T-cell (primary cell): ENCODE data around the gene HSPB1. TPM values are rescaled to one million over a fixed set of nuclear protein-coding genes. Genes with fewer than 3 reads are reported as not detected.

Experiments
- ATAC-seq, 4 experiments: fragments of 200-7000 bp in 3 of 4; fragments of 150-1000 bp in 1 of 4; cut with Tn5 transposase; replicated peaks in 1 of 4; 1 replicate in 3 of 4; 2 replicates in 1 of 4; pipeline ENCODE4 v1.10.0; 2021; ENCODE audit warnings: moderate library complexity in 3 of 4, mild to moderate bottlenecking in 2 of 4, moderate number of reproducible peaks in 1 of 4
- CTCF ChIA-PET, 2 donors: fragments of 300-600 bp; sonication (Branson Sonifier 250); formaldehyde crosslinking; loops; one replicate each; lab custom pipeline; 2022; ENCODE audit warnings: antibody characterized with exemption in 2 of 2; lab: Charles Lee
- POLR2A ChIA-PET, 2 donors: fragments of 300-600 bp; sonication (Branson Sonifier 250); formaldehyde crosslinking; loops; one replicate each; lab custom pipeline; 2022; ENCODE audit warnings: antibody characterized with exemption in 2 of 2; lab: Charles Lee
- DNase-seq, 35 experiments: peaks; one replicate each; pipeline versions ENCODE4 v3.0.0 to v3.0.0-alpha.2; 2013 to 2023
- H3K27ac ChIP-seq: one replicate; pipeline ENCODE4 v1.5.1; 2013; ENCODE audit warnings: low read length
- H3K27me3 ChIP-seq, 2 experiments: replicated peaks in 1 of 2; 1 replicate in 1 of 2; 2 replicates in 1 of 2; pipeline versions ENCODE4 v1.6.1 to v1.7.0; 2013; ENCODE audit warnings: low read length in 1 of 2, mixed read lengths in 1 of 2; ENCODE audit not compliant: control insufficient read depth in 2 of 2, insufficient read depth in 2 of 2; ENCODE audit errors: extremely low read depth in 1 of 2
- H3K36me3 ChIP-seq, 2 donors: 1 replicate in 1 of 2; 2 replicates in 1 of 2; pipeline versions ENCODE4 v1.6.1 to v1.7.0; 2013; ENCODE audit warnings: low read length in 1 of 2; ENCODE audit not compliant: control insufficient read depth in 2 of 2, insufficient read depth in 1 of 2; ENCODE audit errors: extremely low read depth in 1 of 2
- H3K4me1 ChIP-seq, 2 experiments: 1 replicate in 1 of 2; 2 replicates in 1 of 2; pipeline versions ENCODE4 v1.6.1 to v1.7.0; 2013; ENCODE audit warnings: low read length in 2 of 2, mixed read lengths in 1 of 2; ENCODE audit not compliant: insufficient read depth in 2 of 2, control insufficient read depth in 1 of 2; ENCODE audit errors: extremely low read depth in 1 of 2
- H3K4me3 ChIP-seq, 2 donors: 1 replicate in 1 of 2; 2 replicates in 1 of 2; pipeline versions ENCODE4 v1.5.1 to v1.7.0; 2013; ENCODE audit warnings: mild to moderate bottlenecking in 2 of 2, low read length in 1 of 2, moderate library complexity in 1 of 2; ENCODE audit not compliant: control insufficient read depth in 1 of 2; ENCODE audit errors: extremely low read depth in 1 of 2
- H3K9me3 ChIP-seq: 2 replicates; pipeline ENCODE4 v1.7.0; 2013
- H3K27ac Mint-ChIP-seq, 2 donors: one replicate each; pipeline ENCODE4 v1.8.0; 2020 to 2021; ENCODE audit warnings: mild to moderate bottlenecking in 2 of 2, mixed read lengths in 2 of 2
- H3K27me3 Mint-ChIP-seq, 2 donors: one replicate each; pipeline ENCODE4 v1.8.0; 2021 to 2022; ENCODE audit warnings: mixed read lengths in 2 of 2
- H3K36me3 Mint-ChIP-seq: one replicate; pipeline ENCODE4 v1.8.0; 2021; ENCODE audit warnings: mixed read lengths
- H3K4me1 Mint-ChIP-seq, 3 donors: one replicate each; pipeline ENCODE4 v1.8.0; 2020 to 2022; ENCODE audit warnings: mixed read lengths in 3 of 3, mild to moderate bottlenecking in 1 of 3
- H3K4me3 Mint-ChIP-seq, 3 donors: one replicate each; pipeline ENCODE4 v1.8.0; 2020 to 2022; ENCODE audit warnings: mild to moderate bottlenecking in 3 of 3, mixed read lengths in 3 of 3, moderate library complexity in 3 of 3
- H3K9me3 Mint-ChIP-seq, 3 donors: one replicate each; pipeline ENCODE4 v1.8.0; 2020 to 2022; ENCODE audit warnings: mixed read lengths in 3 of 3
- WGBS: methylation state at CpG from one replicate; pipeline ENCODE4 v1.1.5; 2013; ENCODE audit warnings: missing lambda C conversion rate; ENCODE audit not compliant: insufficient coverage; 5-methylcytosine and 5-hydroxymethylcytosine counted together
- total RNA-seq, 35 experiments: library from RNA in 6 of 35; stranded (reverse) in 6 of 35; fragments of 120-200 nt in 1 of 35; gene quantifications; one replicate each; pipeline versions ENCODE4 v1.2.1 to v1.2.4 and lab custom pipeline; 2013 to 2026

HSPB1 gene
- total RNA-seq, 5 donors from 2014 or later (not counting 1 experiment from before 2014, with no cell fraction given): 38.1 to 43.6 (median 40.1) TPM

DNA sequence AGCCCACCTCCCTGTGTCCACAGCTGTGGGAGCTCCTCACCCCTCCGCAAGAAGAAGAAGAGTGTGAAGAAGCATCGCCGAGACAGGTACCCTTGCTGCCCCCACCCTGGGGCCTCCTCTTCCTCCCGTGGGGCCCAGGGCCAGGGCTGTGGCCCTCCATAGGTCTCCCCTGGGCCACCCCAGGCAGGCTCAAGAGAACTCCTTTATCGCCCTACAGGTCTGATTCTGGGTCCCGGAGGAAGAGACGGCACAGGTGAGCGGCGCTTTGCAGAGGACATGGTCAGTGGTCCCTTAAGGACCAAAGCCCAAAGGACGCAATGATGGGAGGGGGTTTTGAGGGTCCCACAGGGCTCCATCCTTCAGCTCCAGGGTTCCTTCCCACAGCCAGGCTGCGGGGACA lies 41.1 kb upstream of the HSPB1 start:
- Mint-ChIP-seq H3K4me3 (no peak overlapping the region), H3K27ac (no peak overlapping the region), H3K9me3 (no peaks in the 10 kb centered on the region), H3K27me3 (peaks cover 33 to 51% of the 10 kb centered on the region in 2 donors), H3K36me3 (no peaks in the 10 kb centered on the region), H3K4me1 (peaks cover 0 to 2% (median 0%) of the 10 kb centered on the region in 3 donors)
- ChIA-PET POLR2A (no interaction called here), CTCF (no interaction called here)
- Histone ChIP-seq H3K9me3 (no peaks in the 10 kb centered on the region), H3K27me3 (peaks cover 0 to 67% of the 10 kb centered on the region in 2 experiments), H3K36me3 (no peaks in the 10 kb centered on the region), H3K4me3 (no peak overlapping the region), H3K27ac (no peak overlapping the region), H3K4me1 (peaks cover 0 to 12% of the 10 kb centered on the region in 2 experiments)
- DNase-seq (no peak), ATAC-seq (no peak)
- 91% methylated on average over 9 of the region's 11 CpGs for WGBS

DNA sequence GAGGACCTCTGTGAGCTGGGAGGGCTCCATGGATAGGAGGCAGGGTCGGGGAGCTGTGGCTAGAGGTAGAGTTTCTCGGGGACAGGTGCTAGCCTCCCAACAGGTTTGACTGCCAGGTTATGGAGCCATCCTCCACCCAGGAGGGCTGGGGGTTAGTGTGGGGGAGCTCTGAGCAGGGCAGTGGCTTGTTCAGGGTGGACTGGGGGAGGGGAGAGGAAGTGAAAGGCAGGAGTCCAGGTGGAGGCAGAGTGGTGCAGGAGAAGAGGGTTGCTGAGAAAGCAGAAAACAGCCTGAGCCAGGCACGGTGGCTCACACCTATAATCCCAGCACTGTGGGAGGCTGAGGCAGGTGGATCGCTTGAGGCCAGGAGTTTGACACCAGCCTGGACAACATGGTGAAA lies 40.5 kb upstream of the HSPB1 start:
- WGBS: no CpG with 5 or more reads among the region's 4 CpGs
- POLR2A ChIA-PET: no interaction called here
- CTCF ChIA-PET: interaction anchor here (0.6 to 0.7 kb wide), 2 partner anchors 59 to 347 kb away, joined by 4 to 5 read pairs; no protein-coding TSS in a partner anchor
- H3K27ac Mint-ChIP-seq: no peak overlapping the region
- Histone ChIP-seq H3K9me3 (no peaks in the 10 kb centered on the region), H3K4me1 (peaks cover 0 to 16% of the 10 kb centered on the region in 2 experiments), H3K4me3 (no peak overlapping the region), H3K36me3 (no peaks in the 10 kb centered on the region), H3K27me3 (peaks cover 0 to 69% of the 10 kb centered on the region in 2 experiments), H3K27ac (no peak overlapping the region)
- H3K4me1 Mint-ChIP-seq: peaks cover 0 to 6% (median 3%) of the 10 kb centered on the region in 3 donors
- no peak for DNase-seq
- H3K9me3 Mint-ChIP-seq: no peaks in the 10 kb centered on the region
- no peaks in the 10 kb centered on the region for H3K36me3 Mint-ChIP-seq
- peaks cover 32 to 53% of the 10 kb centered on the region in 2 donors for H3K27me3 Mint-ChIP-seq
- H3K4me3 Mint-ChIP-seq: no peak overlapping the region
- ATAC-seq: no peak

DNA sequence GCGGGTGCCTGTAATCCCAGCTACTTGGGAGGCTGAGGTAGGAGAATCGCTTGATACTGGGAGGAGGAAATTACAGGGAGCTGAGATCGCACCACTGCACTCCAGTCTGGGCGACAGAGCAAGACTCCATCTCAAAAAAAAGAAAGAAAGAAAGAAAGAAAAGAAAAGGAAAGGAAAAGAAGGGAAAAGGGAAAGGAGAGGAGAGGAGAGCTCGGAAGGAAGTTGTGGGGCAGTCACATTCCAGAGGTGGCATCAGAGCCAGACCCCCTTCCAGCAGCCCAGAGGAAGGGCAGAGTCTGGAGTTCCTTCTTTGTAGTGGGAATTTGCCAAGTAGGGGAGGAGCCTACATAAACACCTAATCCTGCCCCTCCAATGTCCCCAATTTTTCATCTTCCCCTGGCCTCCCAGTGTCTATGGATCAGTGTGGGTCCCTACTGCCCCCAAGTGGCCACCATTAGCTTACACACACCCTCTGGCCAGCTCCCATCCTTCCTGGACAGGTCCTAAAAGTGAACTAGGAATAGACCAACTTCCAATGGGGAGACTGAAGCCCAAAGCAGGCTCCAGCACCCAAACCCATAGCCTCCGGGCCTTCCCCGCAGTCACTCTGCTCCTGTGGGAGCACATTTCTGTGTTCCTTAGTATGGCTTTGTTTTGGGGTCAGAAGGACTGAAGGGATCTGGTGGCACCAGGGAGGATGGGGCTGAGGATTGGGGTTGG lies 39.6 kb upstream of the HSPB1 start:
- Histone ChIP-seq H3K27me3 (peaks cover 0 to 69% of the 10 kb centered on the region in 2 experiments), H3K36me3 (no peaks in the 10 kb centered on the region), H3K4me1 (peaks cover 0 to 19% of the 10 kb centered on the region in 2 experiments), H3K4me3 (no peak overlapping the region), H3K9me3 (no peaks in the 10 kb centered on the region), H3K27ac (no peak overlapping the region)
- 100% methylated on average over 4 of the region's 7 CpGs for WGBS
- Mint-ChIP-seq H3K9me3 (no peaks in the 10 kb centered on the region), H3K27ac (peak overlapping the region in 1 of 2 donors; percentile 52), H3K36me3 (no peaks in the 10 kb centered on the region), H3K27me3 (peaks cover 29 to 51% of the 10 kb centered on the region in 2 donors), H3K4me3 (no peak overlapping the region), H3K4me1 (peaks cover 0 to 8% (median 5%) of the 10 kb centered on the region in 3 donors)
- DNase-seq (peak in 5 of 35 experiments; percentile 15 to 55 (median 26)), ATAC-seq (peak in 3 of 4 experiments; percentile 35 to 52 (median 39))
- ChIA-PET CTCF (interaction anchor here (0.5 to 0.6 kb wide), 3 partner anchors 58 to 177 kb away, joined by 3 to 5 read pairs (median 3); no protein-coding TSS in a partner anchor), POLR2A (no interaction called here)

DNA sequence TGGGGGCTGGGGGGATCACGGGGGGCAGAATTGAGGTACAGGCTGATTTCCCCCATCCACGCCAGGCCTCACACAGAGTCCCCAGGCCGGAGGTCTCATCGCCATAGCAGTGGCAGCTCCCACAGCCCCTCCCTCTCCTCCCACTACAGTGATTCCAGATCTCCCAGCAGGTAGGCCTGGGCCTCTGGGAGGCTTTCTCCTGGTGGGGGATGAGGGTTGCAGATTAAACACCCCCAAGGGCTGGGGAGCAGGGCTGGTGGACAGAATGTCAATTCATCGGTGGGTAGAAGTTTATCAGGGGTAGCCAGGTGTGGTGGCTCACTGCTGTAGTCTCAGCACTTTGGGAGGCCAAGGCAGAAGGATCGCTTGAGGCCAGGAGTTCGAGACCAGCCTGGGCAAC lies 37.2 kb upstream of the HSPB1 start:
- Histone ChIP-seq H3K9me3 (no peaks in the 10 kb centered on the region), H3K4me3 (no peak overlapping the region), H3K27ac (no peak overlapping the region), H3K4me1 (peaks cover 0 to 11% of the 10 kb centered on the region in 2 experiments), H3K27me3 (peaks cover 0 to 65% of the 10 kb centered on the region in 2 experiments), H3K36me3 (no peaks in the 10 kb centered on the region)
- CTCF ChIA-PET: interaction anchor here in 1 of 2 donors (0.7 kb wide), 1 partner anchor 72 kb away, joined by 3 read pairs; no protein-coding TSS in a partner anchor
- no peak overlapping the region for H3K4me3 Mint-ChIP-seq
- no peaks in the 10 kb centered on the region for H3K9me3 Mint-ChIP-seq
- peaks cover 0 to 10% (median 10%) of the 10 kb centered on the region in 3 donors for H3K4me1 Mint-ChIP-seq
- no CpG with 5 or more reads among the region's 7 CpGs for WGBS
- no peak overlapping the region for H3K27ac Mint-ChIP-seq
- peaks cover 36 to 53% of the 10 kb centered on the region in 2 donors for H3K27me3 Mint-ChIP-seq
- H3K36me3 Mint-ChIP-seq: no peaks in the 10 kb centered on the region
- POLR2A ChIA-PET: no interaction called here
- DNase-seq: no peak
- ATAC-seq: no peak

DNA sequence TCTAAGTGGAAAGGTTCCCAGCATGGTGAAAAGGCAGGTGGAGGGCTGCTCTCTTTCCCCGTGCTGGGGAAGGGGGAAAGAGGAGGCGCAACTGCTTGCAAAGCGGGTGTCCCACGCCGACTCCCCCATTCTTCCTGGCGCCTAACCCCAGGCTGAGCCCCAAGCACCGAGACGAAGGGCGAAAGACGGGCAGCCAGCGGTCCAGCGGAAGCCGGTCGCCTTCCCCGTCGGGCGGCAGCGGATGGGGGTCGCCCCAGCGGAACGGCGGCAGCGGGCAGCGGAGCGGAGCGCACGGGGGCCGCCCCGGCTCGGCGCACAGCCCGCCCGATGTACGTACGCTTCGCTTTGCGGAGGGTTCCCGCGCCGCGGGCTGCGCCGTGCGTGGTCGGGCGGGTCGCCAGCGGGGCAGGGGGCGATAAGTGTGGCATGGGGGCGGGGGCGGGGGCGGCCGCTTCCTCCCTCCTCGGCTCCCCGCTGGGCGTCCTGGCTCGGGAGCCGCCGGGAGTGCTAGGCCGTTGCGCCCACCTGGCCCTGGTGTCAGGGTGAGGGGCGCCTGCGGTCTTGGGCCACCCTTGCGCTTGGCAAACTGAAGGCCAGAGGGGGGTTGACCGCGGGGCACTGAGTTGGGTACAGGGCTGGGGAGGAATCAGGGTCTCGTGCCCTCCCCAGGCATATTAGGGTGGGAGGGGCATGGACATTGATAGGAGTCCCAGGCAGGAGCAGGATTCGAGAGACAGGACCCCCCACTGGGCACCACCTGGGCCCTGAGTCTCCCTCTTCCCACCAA lies 35.2 kb upstream of the HSPB1 start:
- ATAC-seq (peak in 2 of 4 experiments; percentile 37 to 51), DNase-seq (no peak)
- peaks cover 30 to 45% of the 10 kb centered on the region in 2 donors for H3K27me3 Mint-ChIP-seq
- CTCF ChIA-PET: no interaction called here
- H3K36me3 Mint-ChIP-seq: no peaks in the 10 kb centered on the region
- no peak overlapping the region for H3K27ac Mint-ChIP-seq
- peak overlapping the region in 1 of 3 donors; percentile 37 for H3K4me3 Mint-ChIP-seq
- peaks cover 0 to 10% (median 10%) of the 10 kb centered on the region in 3 donors for H3K4me1 Mint-ChIP-seq
- Histone ChIP-seq H3K36me3 (no peaks in the 10 kb centered on the region), H3K9me3 (no peaks in the 10 kb centered on the region), H3K4me3 (peak overlapping the region in 1 of 2 donors; percentile 54), H3K27ac (no peak overlapping the region), H3K27me3 (peaks cover 0 to 52% of the 10 kb centered on the region in 2 experiments), H3K4me1 (peaks cover 0 to 6% of the 10 kb centered on the region in 2 experiments)
- POLR2A ChIA-PET: no interaction called here
- H3K9me3 Mint-ChIP-seq: no peaks in the 10 kb centered on the region
- WGBS: 4% methylated on average over 51 of the region's 68 CpGs

DNA sequence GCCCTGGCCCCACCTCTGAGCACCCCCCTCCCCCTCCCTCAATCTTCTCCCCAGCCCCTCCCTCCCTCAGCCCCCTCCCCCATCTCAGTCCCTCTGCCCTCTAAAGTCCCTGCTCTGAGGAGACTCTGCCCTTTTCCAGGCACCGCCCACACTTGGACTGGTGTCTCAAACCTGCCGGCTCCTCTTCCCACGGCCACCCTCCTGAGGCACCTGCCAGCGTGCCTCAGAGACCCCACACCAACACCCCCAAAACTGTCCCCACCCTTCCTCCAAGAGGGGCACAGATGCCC lies 34.6 kb upstream of the HSPB1 start:
- Histone ChIP-seq H3K4me1 (peaks cover 0 to 6% of the 10 kb centered on the region in 2 experiments), H3K36me3 (no peaks in the 10 kb centered on the region), H3K27me3 (peaks cover 0 to 53% of the 10 kb centered on the region in 2 experiments), H3K4me3 (no peak overlapping the region), H3K9me3 (no peaks in the 10 kb centered on the region), H3K27ac (no peak overlapping the region)
- ChIA-PET POLR2A (no interaction called here), CTCF (no interaction called here)
- no peaks in the 10 kb centered on the region for H3K36me3 Mint-ChIP-seq
- H3K4me3 Mint-ChIP-seq: no peak overlapping the region
- 37% methylated on average over 3 of the region's 4 CpGs for WGBS
- peaks cover 2 to 10% (median 10%) of the 10 kb centered on the region in 3 donors for H3K4me1 Mint-ChIP-seq
- DNase-seq (no peak), ATAC-seq (no peak)
- H3K27me3 Mint-ChIP-seq: peaks cover 26 to 43% of the 10 kb centered on the region in 2 donors
- no peaks in the 10 kb centered on the region for H3K9me3 Mint-ChIP-seq
- H3K27ac Mint-ChIP-seq: no peak overlapping the region
